Measurements from ENCODE around the gene C20orf141.

- TF ChIP-seq, protein P1, sequence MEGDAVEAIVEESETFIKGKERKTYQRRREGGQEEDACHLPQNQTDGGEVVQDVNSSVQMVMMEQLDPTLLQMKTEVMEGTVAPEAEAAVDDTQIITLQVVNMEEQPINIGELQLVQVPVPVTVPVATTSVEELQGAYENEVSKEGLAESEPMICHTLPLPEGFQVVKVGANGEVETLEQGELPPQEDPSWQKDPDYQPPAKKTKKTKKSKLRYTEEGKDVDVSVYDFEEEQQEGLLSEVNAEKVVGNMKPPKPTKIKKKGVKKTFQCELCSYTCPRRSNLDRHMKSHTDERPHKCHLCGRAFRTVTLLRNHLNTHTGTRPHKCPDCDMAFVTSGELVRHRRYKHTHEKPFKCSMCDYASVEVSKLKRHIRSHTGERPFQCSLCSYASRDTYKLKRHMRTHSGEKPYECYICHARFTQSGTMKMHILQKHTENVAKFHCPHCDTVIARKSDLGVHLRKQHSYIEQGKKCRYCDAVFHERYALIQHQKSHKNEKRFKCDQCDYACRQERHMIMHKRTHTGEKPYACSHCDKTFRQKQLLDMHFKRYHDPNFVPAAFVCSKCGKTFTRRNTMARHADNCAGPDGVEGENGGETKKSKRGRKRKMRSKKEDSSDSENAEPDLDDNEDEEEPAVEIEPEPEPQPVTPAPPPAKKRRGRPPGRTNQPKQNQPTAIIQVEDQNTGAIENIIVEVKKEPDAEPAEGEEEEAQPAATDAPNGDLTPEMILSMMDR (IDR thresholded peaks at IDR 0.05; ENCODE audit: insufficient read depth, low read length), result no peak
- TF ChIP-seq POLR2AphosphoS5 (IDR thresholded peaks at IDR 0.05; ENCODE audit: low read depth) (no peak), REST (IDR thresholded peaks at IDR 0.05; ENCODE audit: insufficient replicate concordance, low read depth) (no peak), SPI1 (IDR thresholded peaks at IDR 0.05; ENCODE audit: borderline replicate concordance, low read depth) (no peak), GABPA (IDR thresholded peaks at IDR 0.05; ENCODE audit: low read depth) (no peak)
Observed at GRCh38 chr20:2809690-2810089, 5.1 kb upstream of the C20orf141 start.

Data from HL-60 (cell line).